Left kidney (tissue), 2 donors: ENCODE data around the gene CCDC185. TPM values are rescaled to one million over a fixed set of nuclear protein-coding genes. Genes with fewer than 3 reads are reported as not detected.
"Not testable (repeated sequence)": the region's sequence is repeated elsewhere in the genome, so short reads cannot be mapped to it uniquely, and the experiment has no call there.

Experiments
- DNase-seq: peaks from one replicate; pipeline ENCODE4 v3.0.0-alpha.2; 2013
- polyA plus RNA-seq: library from polyadenylated mRNA; unstranded; fragments of 120-200 nt; gene quantifications from one replicate; pipeline ENCODE4 v1.2.1, GENCODE V29; 2013; ENCODE audit not compliant: insufficient read length

CCDC185 gene
- polyA plus RNA-seq, 1 donor: 0.08 TPM

DNA sequence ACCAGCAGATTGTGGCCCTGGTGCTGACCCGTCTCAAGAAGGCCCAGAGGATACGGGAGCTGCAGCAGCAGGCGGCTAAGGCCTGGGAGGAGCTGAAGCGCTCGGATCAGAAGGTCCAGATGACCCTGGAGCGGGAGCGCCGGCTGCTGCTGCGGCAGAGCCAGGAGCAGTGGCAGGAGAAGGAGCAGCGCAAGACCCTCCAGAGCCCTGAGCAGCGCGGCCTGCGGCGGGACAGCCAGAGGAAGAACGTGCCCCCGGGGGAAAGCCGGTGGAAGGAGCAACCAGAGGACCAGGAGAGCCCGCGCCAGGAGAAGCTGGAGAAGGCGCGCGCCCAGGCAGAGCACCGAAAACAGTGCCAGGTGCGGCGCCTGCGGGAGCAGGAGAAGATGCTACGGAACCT, 1.0 kb downstream of the CCDC185 start:
- DNase-seq: no peak

DNA sequence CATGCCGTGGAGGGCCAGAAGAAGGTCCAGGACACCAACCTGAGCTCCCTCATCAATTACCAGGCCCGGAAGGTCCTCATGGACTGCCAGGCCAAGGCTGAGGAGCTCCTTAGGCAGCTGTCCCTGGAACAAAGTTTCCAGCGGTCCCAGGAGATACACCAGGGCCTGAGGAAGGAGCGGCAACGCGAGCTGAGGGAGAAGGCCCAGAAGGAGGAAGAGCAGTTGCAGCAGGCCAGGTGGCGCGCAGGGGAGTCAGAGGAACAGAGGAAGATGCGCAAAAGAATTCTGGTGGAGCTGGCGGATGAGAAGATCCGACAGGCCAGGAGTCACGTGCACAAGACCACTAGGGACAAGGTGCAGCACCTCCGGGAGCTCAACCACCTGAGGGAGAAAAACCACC, 1.5 kb downstream of the CCDC185 start:
- no peak for DNase-seq

DNA sequence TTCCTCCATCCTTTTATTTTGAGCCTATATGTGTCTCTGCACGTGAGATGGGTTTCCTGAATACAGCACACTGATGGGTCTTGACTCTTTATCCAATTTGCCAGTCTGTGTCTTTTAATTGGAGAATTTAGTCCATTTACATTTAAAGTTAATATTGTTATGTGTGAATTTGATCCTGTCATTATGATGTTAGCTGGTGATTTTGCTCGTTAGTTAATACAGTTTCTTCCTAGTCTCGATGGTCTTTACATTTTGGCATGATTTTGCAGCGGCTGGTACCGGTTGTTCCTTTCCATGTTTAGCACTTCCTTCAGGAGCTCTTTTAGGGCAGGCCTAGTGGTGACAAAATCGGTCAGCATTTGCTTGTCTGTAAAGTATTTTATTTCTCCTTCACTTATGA, 6.2 kb downstream of the CCDC185 start:
- DNase-seq: not testable (repeated sequence)

DNA sequence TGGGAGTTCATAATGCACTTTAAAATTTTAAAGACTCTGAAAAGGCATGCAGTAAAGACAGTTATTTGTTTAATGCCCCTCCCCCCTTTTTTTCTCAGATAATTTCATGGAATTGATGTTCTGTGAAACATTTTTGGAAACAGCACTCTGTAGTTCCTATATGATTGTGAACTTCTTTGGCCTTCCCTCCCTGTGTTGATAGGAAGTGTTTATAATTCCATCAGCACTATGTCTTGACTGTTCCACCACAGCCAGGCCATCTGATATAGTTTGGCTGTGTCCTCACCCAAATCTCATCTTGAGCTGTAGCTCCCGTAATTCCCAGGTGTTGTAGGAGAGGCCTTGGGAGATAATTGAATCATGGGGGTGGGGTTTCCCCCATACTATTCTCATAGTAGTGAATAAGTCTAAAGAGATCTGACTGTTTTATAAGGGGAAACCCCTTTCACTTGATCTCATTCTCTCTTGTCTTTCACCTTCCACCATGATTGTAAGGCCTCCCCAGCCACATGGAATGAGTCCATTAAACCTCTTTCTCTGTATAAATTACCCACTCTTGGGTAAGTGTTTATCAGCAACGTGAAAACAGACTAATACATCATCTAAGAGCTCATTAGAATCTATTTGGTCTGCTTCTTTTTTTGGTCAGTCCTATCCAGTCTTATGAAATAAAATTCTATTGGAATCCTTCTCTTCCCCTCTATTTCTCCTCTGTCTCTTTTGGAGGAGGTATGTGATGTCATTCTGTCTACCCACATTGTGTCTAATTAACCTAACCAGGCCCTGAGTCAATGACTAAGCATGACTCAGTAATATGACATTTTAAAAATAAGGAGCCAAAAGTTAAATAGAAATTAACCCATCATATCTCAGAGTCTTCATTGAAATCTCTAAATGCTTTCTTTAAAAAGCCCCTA, 8.9 kb downstream of the CCDC185 start:
- no peak for DNase-seq

DNA sequence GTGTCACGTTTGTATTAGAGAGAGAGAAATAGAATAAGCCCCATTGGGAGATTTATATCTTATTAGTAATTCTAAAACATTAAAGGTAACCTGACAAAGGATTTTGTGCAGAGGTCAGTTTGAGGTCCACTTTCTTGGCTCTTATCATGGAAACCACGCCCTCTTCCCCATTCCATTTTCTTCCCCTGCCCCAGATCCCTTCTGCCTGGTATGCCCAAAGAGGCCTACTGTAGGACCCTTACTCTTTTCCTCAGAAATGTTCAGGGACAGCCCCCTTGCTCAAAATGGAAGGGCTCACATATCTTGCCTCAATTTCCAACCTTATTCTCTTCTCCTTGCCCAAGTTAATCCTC, 9.6 kb downstream of the CCDC185 start:
- no peak for DNase-seq

DNA sequence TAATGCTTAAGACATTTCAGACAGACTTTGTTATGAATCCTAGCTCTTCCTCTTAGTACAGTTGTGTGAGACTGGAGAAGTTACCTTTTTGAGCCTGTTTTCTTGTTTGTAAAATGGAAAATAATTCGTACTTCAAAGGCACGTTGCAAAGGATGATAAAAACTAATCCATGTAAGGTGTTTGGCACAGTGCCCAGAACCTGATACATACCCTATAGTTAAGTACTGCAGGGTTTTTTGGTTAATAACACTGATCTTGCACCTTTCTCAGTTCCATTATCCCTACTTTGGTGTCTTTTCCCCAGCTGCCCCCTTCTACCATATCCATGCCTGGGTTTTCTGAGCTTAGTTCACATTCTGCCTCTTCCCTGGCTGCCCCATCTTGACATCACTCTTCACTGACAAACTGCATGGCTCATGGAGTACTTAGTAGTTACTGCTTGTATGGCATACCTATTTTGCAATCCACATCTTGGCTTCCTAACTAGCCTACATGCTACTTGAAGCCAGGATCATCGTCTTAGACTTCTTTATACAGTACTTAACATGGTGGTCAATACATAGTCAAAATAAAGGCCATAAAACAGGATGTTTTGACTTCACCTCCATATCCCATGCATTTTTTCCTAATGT, 10.1 kb downstream of the CCDC185 start:
- no peak for DNase-seq

DNA sequence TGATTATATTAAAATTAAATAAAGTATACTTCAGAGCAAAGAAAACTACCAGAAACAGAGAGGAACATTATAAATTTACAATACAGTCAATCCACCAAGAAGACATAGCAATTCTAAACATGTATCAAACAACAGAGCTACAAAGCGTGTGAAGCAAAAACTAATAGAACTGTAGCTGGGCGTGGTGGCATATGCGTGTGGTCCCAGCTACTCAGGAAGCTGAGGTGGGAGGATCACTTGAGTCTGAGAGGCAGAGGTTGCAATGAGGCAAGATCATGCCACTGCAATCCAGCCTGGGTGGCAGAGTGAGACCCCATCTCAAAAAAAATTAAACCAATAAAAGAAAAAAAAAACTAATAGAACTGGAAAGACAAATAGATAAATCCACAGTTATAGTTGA, 12.3 kb downstream of the CCDC185 start:
- DNase-seq: no peak

DNA sequence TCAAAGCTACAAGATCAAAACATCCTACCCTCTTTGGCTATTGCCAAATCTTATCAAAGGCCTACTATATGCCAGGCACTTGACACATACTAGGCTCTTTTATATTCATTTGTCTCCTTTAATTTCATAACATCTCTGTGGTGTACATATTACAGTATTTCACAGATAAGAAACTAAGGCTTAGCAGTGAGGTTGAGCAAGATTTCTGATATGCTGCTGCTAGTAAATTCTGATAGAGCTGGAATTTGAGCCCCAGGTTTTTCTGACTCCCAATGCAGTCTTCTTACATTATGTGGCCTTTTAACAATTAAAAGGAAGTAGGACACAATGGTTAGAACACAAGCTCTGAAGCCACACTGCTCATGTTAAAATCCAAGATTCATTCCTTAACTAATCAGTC, 16.8 kb downstream of the CCDC185 start:
- no peak for DNase-seq

DNA sequence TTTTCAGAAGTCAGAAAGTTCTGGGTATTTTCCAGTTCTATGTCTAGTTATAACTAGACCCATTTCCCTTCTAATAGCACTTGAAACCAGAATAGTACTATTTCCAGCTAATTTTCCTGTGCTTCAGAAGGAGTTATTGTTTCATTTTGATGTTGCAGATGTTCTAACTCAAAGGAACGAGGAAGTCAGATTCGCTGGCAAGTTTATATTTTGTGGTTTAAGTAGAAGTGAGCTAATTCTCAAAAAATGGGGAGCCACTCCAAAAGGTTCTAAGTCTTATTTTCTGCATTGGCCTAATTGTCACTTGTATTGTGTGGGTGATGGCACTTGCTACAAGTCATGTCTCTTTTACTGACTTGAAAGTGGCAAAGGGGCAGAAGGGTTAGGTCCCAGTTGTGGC, 18.1 kb downstream of the CCDC185 start:
- no peak for DNase-seq

DNA sequence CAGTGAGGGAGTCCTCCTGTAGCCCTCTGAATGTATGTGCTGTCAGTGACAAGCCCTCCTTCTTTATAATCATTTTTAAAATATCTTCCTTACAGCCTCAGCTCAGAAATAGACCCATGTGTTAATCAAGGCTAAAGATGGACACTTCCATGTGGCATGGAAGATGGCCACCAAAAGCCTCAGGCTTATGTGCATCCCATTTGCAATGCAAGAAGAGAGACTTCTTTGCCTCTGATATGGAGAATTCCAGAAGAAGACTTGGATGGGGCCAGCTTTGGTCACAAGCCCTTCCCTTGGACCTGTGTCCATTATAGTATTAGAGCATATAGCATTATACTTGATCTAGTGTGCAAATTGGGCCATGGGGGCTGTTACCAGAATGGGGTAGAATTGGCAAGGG, 18.5 kb downstream of the CCDC185 start:
- DNase-seq: no peak

DNA sequence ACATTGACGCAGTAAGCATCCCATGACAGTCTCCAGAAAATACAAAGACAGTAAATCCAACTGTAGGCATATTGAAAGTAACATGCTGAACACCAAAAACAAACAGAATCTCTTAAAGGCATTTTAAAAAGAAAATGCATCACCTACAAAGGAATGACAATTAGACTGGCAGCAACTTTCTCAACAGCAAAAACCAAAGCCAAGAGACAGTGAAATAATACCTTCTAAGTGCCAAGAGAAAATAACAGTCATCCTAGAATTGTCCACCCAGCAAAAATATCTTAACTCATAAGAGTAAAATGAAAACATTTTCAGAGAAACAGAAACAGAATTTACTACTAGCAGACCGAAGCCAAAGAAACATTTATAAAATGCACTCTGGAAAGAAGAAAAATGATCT, 20.0 kb downstream of the CCDC185 start:
- DNase-seq: no peak

DNA sequence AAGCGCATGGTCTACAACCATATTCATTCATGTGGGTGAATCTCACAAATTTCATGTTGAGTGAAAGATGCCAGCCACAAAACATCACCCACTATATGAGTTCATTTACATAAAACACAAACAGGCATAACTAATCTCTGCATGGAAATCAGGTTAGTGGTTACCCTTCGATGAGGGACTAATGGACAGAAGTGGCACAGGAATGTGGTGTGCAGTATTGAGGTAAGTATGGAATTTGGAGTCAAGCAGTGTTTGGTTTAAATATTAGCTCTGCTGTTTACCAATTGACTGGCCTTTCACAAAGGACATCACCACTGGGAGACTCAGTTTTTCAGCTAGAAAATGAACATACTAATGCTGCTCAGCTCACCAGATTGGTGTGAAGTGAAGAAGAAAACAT, 24.2 kb downstream of the CCDC185 start:
- no peak for DNase-seq

DNA sequence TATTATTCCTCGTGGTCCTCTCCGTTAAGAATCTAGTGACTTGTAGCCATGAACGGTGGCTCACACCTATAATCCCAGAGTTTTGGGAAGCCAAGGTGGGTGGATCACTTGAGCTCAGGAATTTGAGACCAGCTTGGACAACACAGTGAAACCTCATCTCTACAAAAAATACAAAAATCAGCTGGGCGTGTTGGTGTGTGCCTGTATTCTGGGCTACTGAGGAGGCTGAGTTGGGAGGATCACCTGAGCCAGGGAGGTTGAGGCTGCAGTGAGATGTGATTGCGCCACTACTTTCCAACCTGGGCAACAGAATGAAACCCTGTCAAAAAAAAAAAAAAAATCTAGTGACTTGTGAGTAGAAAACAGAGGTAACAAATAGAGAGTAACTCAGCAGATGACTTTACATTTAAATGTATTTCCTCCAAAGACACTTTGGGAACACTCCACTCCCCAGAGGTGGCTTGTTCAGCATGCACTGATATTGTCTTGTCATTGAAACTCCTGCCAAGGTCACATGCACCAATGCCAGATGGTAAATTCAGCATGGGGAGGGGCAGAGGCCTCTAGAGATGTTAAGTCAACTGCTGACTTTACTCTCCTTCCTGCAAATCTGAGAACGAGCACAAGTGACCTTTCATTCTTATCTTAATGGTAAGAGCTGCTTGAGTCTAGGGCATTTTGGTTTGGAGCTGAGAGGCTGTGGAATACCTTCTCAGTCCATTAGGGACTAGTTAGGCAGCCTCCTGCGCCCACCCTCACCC, 24.9 kb downstream of the CCDC185 start:
- no peak for DNase-seq

DNA sequence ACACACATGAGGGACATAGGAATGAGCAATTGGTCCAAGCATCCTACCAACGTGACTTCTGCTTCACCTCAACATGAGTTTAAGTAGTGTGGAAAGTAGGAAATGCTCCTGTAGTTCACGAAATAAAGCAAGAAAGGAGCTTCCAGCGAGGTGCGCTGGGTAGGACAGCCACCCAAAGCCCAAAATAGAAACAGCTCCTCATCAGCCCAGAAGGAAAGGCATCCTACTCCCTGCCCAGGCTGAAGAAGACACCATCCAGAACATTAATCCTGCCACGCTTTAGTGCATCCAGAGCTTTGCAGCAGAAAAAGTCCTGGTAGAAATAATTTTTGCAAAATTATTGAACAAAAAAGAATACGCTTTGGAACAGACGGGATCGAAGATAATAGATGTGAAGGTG, 25.9 kb downstream of the CCDC185 start:
- DNase-seq: no peak

DNA sequence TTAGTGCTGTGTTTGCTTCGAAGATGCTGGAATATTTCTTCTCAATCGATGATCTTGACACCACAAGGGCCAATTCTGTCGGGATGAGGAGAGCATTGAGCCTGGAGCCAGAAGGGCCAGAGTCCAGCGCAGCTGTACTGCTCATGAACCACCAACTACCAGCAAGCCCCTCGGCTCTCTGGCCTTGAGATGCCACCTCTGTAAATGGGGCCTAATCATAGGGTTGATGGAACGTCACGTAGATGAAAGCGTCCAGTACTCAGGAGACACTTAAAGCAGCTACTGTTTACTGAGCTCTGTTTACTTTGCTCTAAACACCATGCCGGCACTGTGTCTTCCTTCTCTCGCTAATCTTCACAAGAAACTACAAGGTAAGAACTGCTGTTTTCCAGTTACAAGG, 26.3 kb downstream of the CCDC185 start:
- no peak for DNase-seq

DNA sequence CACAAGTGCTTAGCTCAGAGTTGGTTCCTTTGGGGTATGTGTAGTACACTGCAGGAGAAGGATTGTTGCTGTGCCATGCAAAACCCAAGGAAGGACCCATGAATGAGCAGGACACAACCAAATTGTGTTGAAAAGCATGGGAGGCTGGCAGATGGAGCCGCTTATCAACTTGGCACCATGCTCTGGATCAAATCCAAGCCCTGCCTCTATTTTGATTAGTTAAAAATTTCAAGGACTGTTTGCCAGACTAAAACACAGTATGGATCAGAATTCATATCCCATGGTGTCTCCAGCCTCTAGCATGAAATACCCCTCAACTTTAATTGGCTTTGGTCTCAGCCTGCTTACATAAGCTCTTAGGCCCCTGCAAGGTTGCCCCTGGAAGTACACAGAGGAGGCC, 27.8 kb downstream of the CCDC185 start:
- DNase-seq: no peak

DNA sequence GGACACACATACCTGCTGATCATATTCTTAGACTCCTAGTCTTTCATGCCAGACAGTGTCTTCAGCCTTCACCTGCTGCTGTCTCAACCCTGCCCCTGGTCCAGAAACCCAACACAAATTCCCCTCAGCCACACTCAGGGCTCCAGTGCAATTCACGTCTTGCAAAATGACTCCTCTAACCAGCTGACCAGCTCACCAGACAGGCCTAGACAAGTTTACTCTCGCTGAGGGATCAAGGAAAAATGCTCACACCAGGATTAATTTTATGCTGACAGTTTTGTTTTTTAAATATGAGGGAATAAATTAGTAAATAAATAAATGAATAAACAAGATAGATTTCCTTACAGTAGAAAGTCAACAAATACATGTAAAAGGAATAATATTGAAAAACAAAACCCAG, 28.5 kb downstream of the CCDC185 start:
- DNase-seq: no peak

DNA sequence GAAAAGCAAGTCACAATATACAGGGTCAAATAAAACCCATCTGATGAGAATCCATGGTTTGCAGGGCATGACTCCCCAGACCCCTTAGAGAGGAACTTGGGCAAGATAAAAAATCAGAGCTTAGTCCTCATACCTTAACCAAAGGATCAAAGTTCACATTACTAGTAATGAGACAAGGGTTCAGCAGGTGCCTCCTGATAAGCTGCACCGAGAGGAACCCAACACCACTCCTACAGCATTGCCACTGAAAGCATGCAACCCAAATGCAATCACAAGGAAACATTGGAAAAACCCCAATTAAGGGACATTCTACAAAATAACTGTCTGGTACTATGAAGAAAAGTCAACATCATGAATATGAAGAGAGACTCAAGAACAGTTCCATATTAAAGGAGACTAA, 29.7 kb downstream of the CCDC185 start:
- DNase-seq: no peak

DNA sequence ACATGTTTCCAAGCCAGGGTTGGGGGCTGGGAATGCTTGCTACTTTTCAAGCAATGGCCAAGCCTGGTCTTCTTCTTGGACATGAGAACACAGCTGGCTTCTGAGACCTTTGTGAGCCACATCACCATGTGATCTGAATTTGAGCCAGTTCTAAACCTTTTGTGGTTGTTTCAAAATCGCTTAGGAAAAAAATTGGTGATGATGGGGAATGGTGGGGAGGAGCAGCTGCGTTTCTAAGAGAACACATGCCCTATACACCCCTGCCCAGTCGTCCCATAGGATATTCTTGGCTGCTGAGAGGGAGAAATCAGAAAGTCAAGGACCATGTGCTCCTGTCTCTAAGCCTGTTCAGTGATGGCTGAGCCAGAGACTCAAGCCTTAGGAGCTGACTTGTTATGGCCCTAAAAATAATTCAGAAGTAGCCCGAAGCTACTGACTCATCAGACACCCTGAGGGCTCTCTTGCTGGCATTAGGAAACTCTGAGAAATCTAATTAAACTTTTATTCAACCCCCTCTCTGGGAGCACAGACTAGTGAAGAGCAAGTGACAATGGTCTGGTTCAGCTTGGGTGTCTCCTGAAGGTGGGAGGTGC, 30.5 kb downstream of the CCDC185 start:
- DNase-seq: no peak

DNA sequence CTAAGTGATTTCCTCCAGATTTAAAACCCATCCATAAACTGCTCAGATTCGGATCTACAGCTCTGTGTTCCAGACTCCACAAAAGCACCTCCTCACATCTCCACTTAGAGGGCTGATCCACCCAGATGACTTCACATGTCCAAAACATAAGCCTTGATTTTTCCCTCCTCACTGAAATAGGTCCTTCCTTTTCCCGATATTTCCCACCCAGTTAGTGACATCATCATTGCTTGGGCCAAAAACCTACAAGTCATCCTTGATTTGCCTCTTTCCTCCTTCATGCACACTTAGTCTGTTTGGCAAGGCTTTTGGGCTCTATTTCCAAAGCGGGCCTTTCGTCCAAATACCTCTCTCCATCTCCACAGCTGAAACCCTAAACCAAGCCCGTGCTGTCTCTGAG, 32.3 kb downstream of the CCDC185 start:
- DNase-seq: no peak

DNA sequence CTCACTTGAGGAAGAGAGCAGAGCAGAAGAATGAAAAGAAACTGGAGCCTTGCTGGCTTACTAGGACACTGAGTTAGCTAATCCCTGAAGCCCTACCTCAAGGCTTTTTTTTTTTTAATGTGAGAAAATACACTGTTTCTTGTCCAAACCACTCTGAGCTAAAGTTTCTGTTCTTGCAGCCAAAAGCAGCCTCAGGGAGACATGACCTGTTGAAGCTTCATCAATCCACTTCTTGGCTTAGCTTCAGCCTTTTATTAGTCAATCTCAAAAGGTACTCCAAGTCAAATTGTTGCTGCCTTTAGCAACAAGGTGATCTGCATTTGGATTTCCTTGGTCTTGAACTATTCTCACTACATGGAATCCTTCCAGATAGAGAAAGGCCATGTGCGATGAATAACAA, 33.7 kb downstream of the CCDC185 start:
- no peak for DNase-seq

DNA sequence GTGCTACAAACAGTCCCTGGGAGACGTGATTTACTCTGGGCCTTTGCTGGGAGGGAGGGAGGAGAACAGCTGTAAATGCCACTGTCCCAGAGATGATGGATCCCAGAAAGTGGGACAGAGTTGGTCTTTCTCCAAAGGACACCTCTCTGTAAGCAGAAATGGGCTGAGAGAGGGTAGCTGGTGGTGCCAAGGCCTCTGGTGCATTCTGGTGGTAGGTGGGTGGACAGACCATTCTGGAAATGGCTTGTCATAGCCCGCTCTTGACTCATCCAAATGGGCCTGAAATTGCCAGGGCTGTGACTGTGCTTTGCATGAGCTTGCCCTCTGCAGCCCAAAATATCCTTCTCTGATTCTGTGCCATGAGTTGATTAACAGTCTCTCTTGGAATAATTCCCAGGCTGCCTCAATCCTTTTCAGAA, 36.1 kb downstream of the CCDC185 start:
- DNase-seq: no peak

DNA sequence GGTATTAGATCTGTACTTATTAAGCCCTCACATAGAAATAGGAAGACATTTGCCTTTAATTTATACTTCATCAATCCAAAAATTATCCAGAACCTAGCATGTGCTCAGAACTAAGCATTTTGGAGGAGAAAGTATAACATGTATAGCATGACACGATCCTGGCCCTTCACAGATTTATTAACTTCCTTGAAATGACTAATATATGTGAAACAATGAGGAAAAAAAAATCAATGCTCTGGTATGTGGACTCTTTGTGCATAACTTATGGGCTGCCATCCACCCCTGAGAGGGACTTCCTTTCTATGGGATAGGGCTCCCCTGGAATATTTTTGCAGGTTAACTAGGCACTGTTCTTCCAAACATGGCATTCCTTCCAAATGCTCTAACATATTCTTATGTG, 36.6 kb downstream of the CCDC185 start:
- DNase-seq: no peak
